Ishikawa (cell line): ENCODE results near the gene ENC1.

Source experiments
- CEBPB ChIP-seq: IDR thresholded peaks from 2 replicates; pipeline ENCODE4 v1.6.1; 2012
- CREB1 ChIP-seq: IDR thresholded peaks from 2 replicates; pipeline ENCODE4 v1.6.1; 2012; ENCODE audit warnings: low read depth
- EGR1 ChIP-seq: IDR thresholded peaks from 2 replicates; pipeline ENCODE4 v1.6.1; 2012
- EP300 ChIP-seq: IDR thresholded peaks from 2 replicates; pipeline ENCODE4 v1.6.1; 2012; ENCODE audit warnings: borderline replicate concordance
- FOXM1 ChIP-seq: IDR thresholded peaks from 2 replicates; pipeline ENCODE4 v1.6.1; 2012; ENCODE audit warnings: low read depth, borderline replicate concordance
- NFIC ChIP-seq: IDR thresholded peaks from 2 replicates; pipeline ENCODE4 v1.6.1; 2012
- RAD21 ChIP-seq: IDR thresholded peaks from 2 replicates; pipeline ENCODE4 v1.6.1; 2012; ENCODE audit warnings: low read depth
- TAF1 ChIP-seq: IDR thresholded peaks from 2 replicates; pipeline ENCODE4 v1.6.1; 2012; ENCODE audit warnings: low read depth, mild to moderate bottlenecking
- TCF12 ChIP-seq: IDR thresholded peaks from 2 replicates; pipeline ENCODE4 v1.6.1; 2012; ENCODE audit warnings: low read depth
- TEAD4 ChIP-seq: IDR thresholded peaks from 2 replicates; pipeline ENCODE4 v1.6.1; 2012
- YY1 ChIP-seq: IDR thresholded peaks from 2 replicates; pipeline ENCODE4 v1.6.1; 2012; ENCODE audit warnings: low read depth
- ZBTB7A ChIP-seq: IDR thresholded peaks from 2 replicates; pipeline ENCODE4 v1.6.1; 2012; ENCODE audit warnings: low read depth
- TF ChIP-seq, protein P1 (sequence below): IDR thresholded peaks from 2 replicates; pipeline ENCODE4 v1.6.1; 2012
- TF ChIP-seq, protein P2 (sequence below): IDR thresholded peaks from 2 replicates; pipeline ENCODE4 v1.6.1; 2012
- TF ChIP-seq, protein P3 (sequence below): IDR thresholded peaks from 2 replicates; pipeline ENCODE4 v1.6.1; 2012; ENCODE audit warnings: low read depth, mild to moderate bottlenecking

The ENC1 gene

DNA sequence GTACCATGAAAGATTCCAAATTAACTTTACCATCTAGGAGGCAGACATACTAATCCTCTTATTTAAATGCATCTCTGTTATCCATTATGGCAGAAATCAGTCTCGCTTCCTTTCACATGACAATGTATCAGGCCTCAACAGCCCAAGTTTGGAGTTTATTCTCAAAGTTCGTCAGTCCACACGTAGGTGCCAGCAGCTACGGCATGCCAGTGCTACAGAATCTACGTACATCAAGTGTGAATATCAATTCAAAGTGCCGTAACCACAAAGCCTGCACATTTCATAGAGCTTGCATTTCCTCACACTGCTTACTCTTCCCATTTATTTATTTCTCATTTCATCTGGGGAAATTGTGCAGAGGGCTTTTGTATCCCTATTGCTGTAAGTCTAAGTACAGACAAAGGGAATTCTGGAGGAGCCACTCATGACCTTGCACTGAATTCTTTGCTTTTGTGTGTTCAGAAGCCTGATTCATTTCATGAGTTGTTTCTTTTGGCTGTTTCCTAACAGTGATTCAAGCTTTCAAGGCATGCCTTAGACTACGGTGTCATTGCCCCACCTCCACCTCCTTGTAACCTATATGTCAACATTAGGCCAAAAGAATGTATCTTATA lies 10.0 kb downstream of the ENC1 start:
- TF ChIP-seq EP300 (no peak), ZBTB7A (no peak), CREB1 (no peak), NFIC (no peak), RAD21 (no peak)
- TF ChIP-seq, protein P1, sequence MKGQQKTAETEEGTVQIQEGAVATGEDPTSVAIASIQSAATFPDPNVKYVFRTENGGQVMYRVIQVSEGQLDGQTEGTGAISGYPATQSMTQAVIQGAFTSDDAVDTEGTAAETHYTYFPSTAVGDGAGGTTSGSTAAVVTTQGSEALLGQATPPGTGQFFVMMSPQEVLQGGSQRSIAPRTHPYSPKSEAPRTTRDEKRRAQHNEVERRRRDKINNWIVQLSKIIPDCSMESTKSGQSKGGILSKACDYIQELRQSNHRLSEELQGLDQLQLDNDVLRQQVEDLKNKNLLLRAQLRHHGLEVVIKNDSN, result no peak

DNA sequence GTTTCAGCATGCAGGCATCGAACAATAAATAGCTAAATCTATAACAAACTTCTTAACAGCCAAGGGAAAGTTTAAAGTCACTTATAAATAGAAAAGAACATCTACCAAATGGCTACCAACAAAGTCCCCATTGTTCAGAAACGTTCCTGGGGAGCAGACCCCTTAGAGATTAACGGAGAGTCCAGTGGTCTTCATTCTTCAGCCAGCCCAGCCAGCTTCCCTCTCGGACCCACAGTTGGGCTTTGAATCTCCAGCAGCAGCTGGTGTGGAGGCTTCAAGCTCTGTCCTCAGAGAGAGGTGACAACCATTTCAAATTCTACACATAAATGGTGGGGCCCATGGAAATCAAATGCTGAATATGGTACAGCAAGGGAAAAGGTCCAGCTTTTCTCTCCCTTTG lies 11.2 kb downstream of the ENC1 start:
- TF ChIP-seq CREB1, result no peak
- TF ChIP-seq NFIC, result no peak
- no peak for TF ChIP-seq YY1
- no peak for TF ChIP-seq EP300
- no peak for TF ChIP-seq TEAD4
- TF ChIP-seq, protein P2, sequence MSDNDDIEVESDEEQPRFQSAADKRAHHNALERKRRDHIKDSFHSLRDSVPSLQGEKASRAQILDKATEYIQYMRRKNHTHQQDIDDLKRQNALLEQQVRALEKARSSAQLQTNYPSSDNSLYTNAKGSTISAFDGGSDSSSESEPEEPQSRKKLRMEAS, result no peak
- no peak for TF ChIP-seq TAF1
- TF ChIP-seq, protein P3, sequence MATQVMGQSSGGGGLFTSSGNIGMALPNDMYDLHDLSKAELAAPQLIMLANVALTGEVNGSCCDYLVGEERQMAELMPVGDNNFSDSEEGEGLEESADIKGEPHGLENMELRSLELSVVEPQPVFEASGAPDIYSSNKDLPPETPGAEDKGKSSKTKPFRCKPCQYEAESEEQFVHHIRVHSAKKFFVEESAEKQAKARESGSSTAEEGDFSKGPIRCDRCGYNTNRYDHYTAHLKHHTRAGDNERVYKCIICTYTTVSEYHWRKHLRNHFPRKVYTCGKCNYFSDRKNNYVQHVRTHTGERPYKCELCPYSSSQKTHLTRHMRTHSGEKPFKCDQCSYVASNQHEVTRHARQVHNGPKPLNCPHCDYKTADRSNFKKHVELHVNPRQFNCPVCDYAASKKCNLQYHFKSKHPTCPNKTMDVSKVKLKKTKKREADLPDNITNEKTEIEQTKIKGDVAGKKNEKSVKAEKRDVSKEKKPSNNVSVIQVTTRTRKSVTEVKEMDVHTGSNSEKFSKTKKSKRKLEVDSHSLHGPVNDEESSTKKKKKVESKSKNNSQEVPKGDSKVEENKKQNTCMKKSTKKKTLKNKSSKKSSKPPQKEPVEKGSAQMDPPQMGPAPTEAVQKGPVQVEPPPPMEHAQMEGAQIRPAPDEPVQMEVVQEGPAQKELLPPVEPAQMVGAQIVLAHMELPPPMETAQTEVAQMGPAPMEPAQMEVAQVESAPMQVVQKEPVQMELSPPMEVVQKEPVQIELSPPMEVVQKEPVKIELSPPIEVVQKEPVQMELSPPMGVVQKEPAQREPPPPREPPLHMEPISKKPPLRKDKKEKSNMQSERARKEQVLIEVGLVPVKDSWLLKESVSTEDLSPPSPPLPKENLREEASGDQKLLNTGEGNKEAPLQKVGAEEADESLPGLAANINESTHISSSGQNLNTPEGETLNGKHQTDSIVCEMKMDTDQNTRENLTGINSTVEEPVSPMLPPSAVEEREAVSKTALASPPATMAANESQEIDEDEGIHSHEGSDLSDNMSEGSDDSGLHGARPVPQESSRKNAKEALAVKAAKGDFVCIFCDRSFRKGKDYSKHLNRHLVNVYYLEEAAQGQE, result no peak
- no peak for TF ChIP-seq TCF12
- TF ChIP-seq EGR1, result no peak
- TF ChIP-seq, protein P1, result no peak
- no peak for TF ChIP-seq FOXM1
- no peak for TF ChIP-seq RAD21

DNA sequence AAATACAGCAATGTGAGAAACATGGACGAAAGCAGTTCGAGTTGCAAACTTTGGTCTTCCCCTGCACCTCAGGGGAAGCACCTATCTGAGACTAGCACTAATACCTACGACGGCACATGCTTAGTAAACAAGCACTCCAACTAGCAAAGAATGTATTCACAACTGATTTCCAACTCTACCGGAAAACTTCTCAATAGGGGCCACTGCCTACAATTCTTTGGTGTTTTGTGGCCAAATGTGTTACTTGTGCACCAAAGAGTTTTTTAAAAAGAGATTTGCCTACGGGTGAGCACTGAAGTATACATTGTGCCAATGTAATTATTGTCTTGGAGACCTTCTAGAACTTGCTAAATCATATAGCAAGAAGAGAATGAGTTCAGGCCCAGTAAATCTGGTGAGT lies 12.2 kb downstream of the ENC1 start:
- TF ChIP-seq EP300 (no peak), CREB1 (no peak), RAD21 (no peak), YY1 (no peak), EGR1 (no peak), NFIC (no peak), FOXM1 (no peak), CEBPB (no peak), TEAD4 (no peak), TAF1 (no peak), TCF12 (no peak)
- TF ChIP-seq, protein P1, result no peak
- TF ChIP-seq, protein P2, result no peak
- TF ChIP-seq, protein P3, result no peak

DNA sequence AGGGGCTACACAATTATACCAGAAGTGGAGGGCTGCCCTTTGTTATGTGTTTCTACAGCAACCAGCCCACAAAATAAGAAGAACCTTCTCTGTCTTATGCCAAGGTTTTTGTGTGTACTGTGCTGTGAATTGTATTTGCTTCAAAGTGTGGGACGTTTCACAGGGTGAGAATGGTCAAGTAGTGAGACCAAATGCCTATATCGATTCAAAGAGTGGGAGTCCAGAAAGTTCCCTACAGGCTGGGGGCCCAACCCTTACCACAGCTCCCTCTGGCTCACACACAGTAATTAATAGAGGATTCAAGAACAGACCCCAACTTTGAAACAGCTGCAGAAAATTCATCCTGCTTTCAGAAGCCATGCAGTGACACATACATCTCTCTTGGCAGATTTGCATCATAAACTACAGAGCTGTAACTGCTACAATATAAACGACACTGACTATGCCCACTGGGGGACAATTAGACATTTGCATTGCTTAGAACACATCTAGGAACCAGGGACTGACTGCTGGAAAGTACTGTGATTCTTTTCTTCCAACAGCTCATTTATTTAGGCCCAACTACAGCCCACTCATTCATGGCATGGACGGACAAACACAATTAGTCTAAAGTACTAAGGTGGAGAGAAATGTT lies 12.8 kb downstream of the ENC1 start:
- TF ChIP-seq RAD21 (no peak), EP300 (no peak), EGR1 (no peak), TCF12 (no peak), NFIC (no peak), YY1 (no peak), TAF1 (no peak), CEBPB (no peak), TEAD4 (no peak), FOXM1 (no peak), ZBTB7A (no peak)
- TF ChIP-seq, protein P3, result no peak
- TF ChIP-seq, protein P1, result no peak
